ENCODE measurements around the gene GAL3ST1.

GRCh38 chr22:30565341-30565740 lies 9.1 kb downstream of the GAL3ST1 start:
- TF ChIP-seq POLR2AphosphoS5 (IDR thresholded peaks at IDR 0.05) (no peak), CTCF (IDR thresholded peaks at IDR 0.05) (no peak), EP300 (IDR thresholded peaks at IDR 0.05) (no peak)
